Activated effector memory CD4-positive, alpha-beta T cell treated with Interleukin-2 at 50 U/mL for 16 hours (primary cell): Measurements from ENCODE around the gene PARD3.
"Not testable (repeated sequence)": the region's sequence is repeated elsewhere in the genome, so short reads cannot be mapped to it uniquely, and the experiment has no call there.

Experiments used
- DNase-seq: peaks from one replicate; pipeline ENCODE4 v3.0.0-alpha.2; 2020

The PARD3 gene

DNA sequence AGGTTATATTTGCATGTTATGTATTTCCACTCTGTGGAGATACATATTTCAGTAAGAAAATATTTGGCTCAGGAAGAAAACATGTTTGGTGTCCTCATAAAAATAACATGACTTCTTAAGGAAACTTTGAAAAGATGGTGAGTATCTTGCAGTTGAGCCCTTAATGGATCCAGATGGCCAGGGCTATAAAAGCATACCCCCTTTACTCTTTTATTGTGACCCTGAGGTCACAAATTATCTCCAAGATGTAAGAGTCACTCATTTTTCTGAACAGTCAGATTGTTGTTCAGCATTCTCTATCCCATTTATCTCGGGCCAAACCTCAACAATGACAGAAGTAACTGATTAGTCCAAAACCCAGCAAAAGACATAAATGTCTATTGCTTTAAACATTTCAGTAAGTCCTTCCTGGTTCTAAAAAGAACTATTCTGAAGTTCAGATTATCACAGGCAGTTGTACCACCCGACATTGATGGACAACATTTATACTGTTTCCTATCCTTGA, 539.4 kb downstream of the PARD3 start:
- no peak for DNase-seq

DNA sequence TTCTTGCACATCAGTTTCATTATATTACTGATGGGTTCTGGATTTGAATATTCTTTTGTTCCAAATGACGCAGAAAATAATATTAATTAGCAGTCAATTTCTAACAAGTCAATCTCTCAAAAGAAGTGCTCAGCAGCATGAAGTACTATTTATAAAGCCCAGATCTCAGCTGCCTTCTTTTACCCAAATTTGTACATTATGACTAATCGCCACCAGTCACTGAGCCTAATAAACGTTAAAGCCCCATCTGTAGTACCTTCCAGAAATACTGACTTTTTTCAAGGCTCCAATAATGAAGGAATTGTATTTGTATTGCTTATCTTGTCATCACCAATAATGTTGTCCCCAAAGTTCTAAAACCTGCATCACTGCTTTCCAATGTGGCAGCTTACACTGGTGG, 540.2 kb downstream of the PARD3 start:
- no peak for DNase-seq

GRCh38 chr10:34273340-34273739, 541.8 kb downstream of the PARD3 start:
- no peak for DNase-seq

DNA sequence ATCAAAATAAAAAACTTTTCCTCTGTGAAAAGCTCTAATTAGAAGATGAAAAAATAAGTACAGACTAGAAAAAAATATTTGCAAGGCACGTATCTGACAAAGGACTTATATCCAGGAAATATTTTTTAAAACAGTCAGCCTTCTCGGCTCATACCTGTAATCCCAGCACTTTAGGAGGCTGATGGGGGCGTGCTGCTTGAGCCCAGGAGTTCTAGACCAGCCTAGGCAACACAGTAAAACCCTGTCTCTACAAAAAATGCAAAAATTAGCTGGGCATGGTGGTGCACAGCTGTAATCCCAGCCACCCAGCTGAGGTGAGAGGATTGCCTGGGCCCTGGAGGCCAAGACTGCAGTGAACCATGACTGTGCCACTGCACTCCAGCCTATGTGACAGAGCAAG, 542.8 kb downstream of the PARD3 start:
- no peak for DNase-seq

DNA sequence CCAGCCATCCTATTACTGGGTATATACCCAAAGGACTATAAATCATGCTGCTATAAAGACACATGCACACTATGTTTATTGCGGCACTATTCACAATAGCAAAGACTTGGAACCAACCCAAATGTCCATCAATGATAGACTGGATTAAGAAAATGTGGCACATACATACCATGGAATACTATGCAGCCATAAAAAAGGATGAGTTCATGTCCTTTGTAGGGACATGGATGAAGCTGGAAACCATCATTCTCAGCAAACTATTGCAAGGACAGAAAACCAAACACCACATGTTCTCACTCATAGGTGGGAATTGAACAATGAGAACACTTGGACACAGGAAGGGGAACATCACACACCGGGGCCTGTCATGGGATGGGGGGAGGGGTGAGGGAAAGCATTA, 546.7 kb downstream of the PARD3 start:
- not testable (repeated sequence) for DNase-seq

DNA sequence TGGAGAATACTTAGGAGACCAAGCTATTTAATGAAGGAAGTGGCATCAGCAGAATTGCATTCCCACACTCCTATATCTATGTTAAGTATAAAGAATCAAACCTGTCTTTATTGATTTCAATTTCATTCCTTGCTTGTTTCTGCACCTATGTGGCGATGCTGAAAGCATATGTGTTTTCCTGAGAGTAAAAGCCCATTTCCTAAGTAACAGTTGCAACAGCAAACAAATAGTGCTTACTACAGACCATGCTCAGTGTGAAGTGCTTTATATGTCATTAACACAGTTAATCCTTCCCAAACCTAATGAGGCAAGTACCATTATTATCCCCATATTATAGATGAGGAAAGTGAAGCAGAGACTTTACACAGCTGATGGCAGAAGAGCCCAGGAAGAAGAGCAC, 552.1 kb downstream of the PARD3 start:
- no peak for DNase-seq

- DNase-seq, result no peak
These were observed 554.2 kb downstream of the PARD3 start for GRCh38 chr10:34260904-34261303.

DNA sequence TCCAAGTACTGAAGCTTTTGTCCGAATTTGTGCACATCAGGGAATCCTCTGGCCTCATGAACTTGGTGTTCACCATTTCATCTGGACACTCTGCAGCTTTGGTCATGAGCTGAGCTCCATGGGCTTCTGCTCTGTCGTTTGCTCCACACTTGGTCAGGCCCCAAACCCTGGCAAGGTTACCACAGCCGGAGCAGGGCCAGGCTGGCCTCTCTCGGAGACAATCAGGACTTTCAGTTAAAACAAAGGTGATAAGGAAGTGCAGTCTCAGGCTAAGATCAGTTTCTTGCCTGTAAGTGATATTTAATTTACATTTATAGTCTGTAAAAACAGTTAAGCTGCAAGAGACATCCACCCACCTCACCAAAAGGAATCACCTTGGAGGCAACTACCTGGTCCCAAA, 558.9 kb downstream of the PARD3 start:
- DNase-seq, result no peak

GRCh38 chr10:34255035-34255434, 560.1 kb downstream of the PARD3 start:
- no peak for DNase-seq

GRCh38 chr10:34254596-34254995, 560.5 kb downstream of the PARD3 start:
- no peak for DNase-seq

DNA sequence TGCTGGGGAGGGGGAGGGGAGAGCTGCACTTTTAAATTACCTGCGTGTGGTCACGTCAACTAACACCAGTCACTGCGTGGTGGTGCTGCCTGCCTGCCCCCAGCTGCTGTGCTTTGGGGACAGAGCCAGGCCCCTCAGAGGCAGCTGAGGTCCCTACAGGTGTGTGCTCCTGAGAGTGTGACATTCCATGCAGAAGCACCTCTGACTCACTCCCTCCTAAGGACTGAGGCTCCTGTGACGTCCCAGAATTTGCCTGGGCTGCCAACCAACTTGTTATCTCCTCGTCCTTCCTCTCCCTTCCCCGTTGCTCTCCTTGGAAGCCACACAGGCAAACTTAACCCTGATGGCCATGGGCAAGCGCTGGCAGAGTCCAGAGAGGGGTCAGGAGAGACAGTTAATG, 563.0 kb downstream of the PARD3 start:
- no peak for DNase-seq

GRCh38 chr10:34251177-34251576, 563.9 kb downstream of the PARD3 start:
- no peak for DNase-seq

DNA sequence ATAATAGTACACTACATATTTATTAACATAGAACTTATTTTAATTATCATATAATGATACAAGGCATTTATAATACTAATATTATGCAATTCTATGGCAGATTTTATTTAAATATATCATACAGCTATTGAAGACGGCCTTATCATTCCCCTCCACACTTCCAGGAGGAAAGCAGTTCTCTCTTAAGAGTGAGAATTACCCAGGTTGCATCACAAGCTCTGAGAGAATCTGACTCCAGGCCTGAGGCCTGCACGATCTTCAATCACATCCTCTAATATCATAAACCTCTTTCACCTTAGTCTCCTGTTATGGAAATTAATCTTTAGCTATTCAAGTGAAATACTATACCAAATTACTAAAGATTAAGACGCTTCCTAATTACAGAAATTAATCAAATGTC, 564.4 kb downstream of the PARD3 start:
- DNase-seq, result no peak

- DNase-seq, result no peak
These were observed 565.5 kb downstream of the PARD3 start for GRCh38 chr10:34249634-34250033.

DNA sequence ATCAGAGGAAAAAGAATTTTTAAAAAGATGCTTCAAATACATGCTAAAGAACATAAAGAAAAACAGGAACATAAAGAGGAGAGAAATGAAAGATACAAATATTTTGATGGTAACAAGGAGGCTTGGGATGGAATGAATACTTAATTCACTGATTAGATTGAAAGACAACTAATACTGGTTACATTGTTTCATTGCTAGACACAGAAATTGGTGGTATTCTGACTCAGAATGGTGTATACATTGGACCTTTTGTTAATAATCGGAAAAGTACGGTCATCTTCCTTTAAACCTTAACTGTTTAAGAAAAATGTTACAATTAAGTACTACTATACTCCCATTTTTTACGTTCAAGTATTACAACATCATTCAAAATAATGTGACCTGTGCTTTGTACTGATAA, 567.5 kb downstream of the PARD3 start:
- DNase-seq, result no peak

DNA sequence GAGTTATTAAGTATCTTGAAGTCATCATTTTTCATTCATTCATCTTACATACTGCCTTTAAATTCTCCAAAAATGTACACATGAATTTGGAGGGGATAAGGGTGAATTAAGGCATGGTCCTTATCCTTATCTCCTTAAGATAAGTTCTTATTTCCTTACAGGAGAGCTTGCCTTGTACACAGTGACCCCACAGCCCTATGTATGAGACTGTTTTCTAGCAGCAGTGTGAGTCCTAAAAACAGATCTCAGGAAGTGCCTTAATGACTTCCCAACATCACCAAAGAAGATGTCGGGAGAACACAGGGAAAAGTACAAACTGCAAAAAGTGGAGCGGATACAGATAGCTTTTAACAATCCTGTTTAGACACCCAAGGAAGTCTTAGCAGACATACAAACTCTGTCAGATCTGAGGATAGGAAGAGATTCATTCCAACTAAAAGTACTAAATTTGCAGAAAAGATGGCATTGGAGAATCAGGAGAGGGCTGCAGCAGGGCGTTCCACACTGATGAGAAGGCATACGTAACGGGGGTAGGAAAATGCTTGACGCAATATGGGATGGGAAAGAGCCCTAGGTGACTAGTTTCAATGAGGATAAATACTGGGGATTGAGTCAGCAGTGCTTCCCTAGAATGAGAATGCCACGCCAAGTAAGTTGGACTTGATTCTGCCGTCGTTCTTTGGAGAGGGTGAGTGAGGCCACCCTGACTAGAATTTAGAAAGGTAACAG, 570.2 kb downstream of the PARD3 start:
- DNase-seq, result no peak

DNA sequence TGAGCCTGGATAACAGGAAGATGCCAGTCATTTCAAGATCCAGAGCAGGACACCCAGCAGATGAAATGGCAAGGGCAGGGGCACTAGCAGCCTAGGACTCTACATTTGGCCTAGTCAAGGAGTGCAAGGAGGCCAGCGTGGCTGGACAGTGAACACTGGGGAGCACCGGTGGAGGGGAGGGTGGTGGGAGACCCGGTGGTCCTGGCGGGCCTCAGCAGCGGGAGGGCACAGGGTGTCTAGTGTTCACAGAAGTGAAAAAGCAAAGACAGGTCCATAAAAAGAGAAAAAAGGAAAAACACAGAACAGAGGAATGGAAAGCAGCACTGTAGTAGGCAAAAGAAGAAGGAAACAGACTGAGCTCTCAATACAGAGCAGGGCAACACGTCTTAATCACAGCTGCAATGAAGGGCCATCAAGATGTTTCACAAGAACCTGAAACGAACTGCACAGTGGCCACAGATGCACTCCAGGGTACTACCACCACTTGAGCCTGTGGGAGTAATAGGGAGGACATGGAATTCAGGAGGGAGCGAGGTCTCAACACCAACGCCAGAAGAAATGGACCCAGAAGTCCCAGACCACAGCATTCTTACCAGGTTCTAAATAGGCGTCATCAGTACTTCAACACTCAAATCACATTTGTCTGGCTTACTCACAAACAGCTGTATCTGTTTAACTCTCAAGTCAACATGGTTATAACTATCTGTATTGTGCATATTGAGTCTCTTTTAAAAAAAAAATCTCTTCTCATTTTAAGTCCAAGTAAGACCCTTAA, 573.7 kb downstream of the PARD3 start:
- no peak for DNase-seq

- DNase-seq, result no peak
These were observed 575.1 kb downstream of the PARD3 start for GRCh38 chr10:34240039-34240438.

DNA sequence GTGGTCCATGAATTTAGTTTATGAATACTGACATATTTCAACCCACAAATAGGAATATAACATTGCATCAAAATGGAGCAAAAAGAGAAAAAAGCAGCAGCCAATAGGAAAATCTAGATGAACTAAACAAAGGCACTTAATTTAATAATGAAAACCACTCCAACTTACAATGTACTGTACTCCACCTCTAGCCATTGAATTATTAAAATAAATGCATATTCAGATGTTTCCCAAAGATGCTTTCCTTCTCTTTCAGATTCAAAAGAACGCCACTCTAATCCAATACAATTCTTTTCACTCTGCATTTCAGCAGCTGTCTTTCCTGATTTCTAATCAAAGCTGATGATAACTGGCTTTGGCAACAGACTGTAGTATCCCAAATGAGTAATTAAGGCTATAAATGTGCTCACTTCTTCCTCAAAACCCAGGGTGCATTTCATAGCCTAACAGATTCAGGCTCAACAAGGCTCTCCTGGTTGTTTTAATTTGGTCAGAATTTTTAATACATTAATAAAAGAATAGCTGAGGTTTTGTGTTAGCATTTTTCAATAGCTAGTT, 577.1 kb downstream of the PARD3 start:
- DNase-seq, result no peak

- DNase-seq, result no peak
These were observed 578.2 kb downstream of the PARD3 start for GRCh38 chr10:34236931-34237330.

- DNase-seq, result no peak
These were observed 579.8 kb downstream of the PARD3 start for GRCh38 chr10:34235164-34235832.

GRCh38 chr10:34232481-34232880, 582.6 kb downstream of the PARD3 start:
- no peak for DNase-seq

DNA sequence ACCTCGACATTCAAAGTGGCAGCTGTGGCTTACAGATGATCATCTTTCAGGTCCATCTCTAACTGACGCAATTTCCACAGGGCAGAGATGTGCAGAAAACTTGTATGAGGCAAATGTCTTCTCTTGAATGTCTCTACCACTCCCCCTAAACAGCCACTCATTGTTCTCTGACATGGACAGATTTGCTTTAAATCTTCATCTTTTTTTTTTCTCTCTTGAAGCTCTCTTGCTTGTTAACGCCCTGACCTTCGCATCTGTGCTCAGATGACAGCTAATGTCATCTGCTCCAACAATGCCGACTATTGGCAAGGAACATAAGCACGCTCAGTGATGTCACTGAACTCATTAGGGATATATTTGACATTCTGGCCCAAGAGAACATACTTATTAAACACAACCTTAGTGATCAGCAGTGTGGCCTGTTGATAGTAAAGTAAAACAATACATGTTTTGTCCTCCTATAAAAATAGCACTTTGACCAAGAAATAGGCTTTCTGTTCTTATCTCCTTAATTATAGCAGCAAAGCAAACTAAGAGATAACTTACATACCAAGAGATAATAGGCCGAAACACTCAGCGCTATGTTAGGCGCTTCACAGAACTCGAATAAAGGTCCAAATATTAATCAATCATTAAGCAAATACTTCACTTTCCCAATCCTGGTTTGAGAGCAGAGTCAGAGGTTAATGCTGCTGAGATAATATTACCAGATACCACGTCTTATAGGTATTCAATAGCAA, 583.5 kb downstream of the PARD3 start:
- DNase-seq, result no peak
